HUES6 (cell line): ENCODE data around the gene CTU2.

Experiments used
- H3K27ac ChIP-seq: 2 replicates; pipeline ENCODE4 v1.7.0; 2013; ENCODE audit warnings: low read depth, mild to moderate bottlenecking, low read length, inconsistent platforms
- H3K27me3 ChIP-seq: 2 replicates; pipeline ENCODE4 v1.6.1; 2013; ENCODE audit warnings: low read length; ENCODE audit not compliant: control insufficient read depth, insufficient read depth
- H3K36me3 ChIP-seq: 2 replicates; pipeline ENCODE4 v1.6.1; 2013; ENCODE audit warnings: low read length; ENCODE audit not compliant: control insufficient read depth, insufficient read depth
- H3K4me1 ChIP-seq: 2 replicates; pipeline ENCODE4 v1.6.1; 2013; ENCODE audit warnings: low read length; ENCODE audit not compliant: control insufficient read depth, insufficient read depth
- H3K4me3 ChIP-seq: 2 replicates; pipeline ENCODE4 v1.5.1; 2013; ENCODE audit warnings: low read depth, low read length
- H3K9ac ChIP-seq: one replicate; pipeline ENCODE4 v1.6.1; 2013; ENCODE audit warnings: mild to moderate bottlenecking, low read length
- H3K9me3 ChIP-seq: 2 replicates; pipeline ENCODE4 v1.6.1; 2013; ENCODE audit warnings: low read depth, low read length; ENCODE audit not compliant: control insufficient read depth, insufficient read depth

The CTU2 gene

GRCh38 chr16:88705801-88706228, 488 bp upstream of the CTU2 start:
- no peaks in the 10 kb centered on the region for H3K27me3 ChIP-seq
- peak overlapping the region; percentile 97 for H3K4me3 ChIP-seq
- no peaks in the 10 kb centered on the region for H3K9me3 ChIP-seq
- no peak overlapping the region for H3K27ac ChIP-seq
- peaks cover 11% of the 10 kb centered on the region for H3K36me3 ChIP-seq
- peaks cover 9% of the 10 kb centered on the region for H3K4me1 ChIP-seq
- H3K9ac ChIP-seq = peak overlapping the region; percentile 66

- Histone ChIP-seq H3K9ac (peak overlapping the region; percentile 88), H3K4me3 (peak overlapping the region; percentile 97), H3K27ac (0 out of 2 replicates have a peak overlapping the region, but pooled peaks have one; percentile 42)
Observed at GRCh38 chr16:88706965-88707826, 893 bp downstream of the CTU2 start.

GRCh38 chr16:88710556-88710955, 4.3 kb downstream of the CTU2 start:
- Histone ChIP-seq H3K36me3 (peaks cover 29% of the 10 kb centered on the region), H3K9ac (peak overlapping the region; percentile 16), H3K4me1 (peaks cover 6% of the 10 kb centered on the region), H3K9me3 (no peaks in the 10 kb centered on the region), H3K27me3 (no peaks in the 10 kb centered on the region), H3K27ac (no peak overlapping the region), H3K4me3 (no peak overlapping the region)

More at GRCh38 chr16:88706965-88707826, 893 bp downstream of the CTU2 start:
- H3K9me3 ChIP-seq = no peaks in the 10 kb centered on the region
- H3K27me3 ChIP-seq = no peaks in the 10 kb centered on the region
- H3K36me3 ChIP-seq = peaks cover 10% of the 10 kb centered on the region; the same call in 1 of the 2 replicates
- H3K4me1 ChIP-seq = peaks cover 9% of the 10 kb centered on the region

GRCh38 chr16:88711750-88712340, 5.5 kb downstream of the CTU2 start:
- Histone ChIP-seq H3K4me1 (peaks cover 6% of the 10 kb centered on the region), H3K9me3 (no peaks in the 10 kb centered on the region), H3K36me3 (peaks cover 42% of the 10 kb centered on the region), H3K4me3 (no peak overlapping the region), H3K27ac (no peak overlapping the region), H3K27me3 (no peaks in the 10 kb centered on the region), H3K9ac (no peak overlapping the region)

- H3K27ac ChIP-seq = no peak overlapping the region
- H3K9ac ChIP-seq = no peak overlapping the region
- H3K4me3 ChIP-seq = no peak overlapping the region
- no peaks in the 10 kb centered on the region for H3K9me3 ChIP-seq
- H3K27me3 ChIP-seq = no peaks in the 10 kb centered on the region
- peaks cover under 1% of the 10 kb centered on the region for H3K4me1 ChIP-seq
- peaks cover 48% of the 10 kb centered on the region for H3K36me3 ChIP-seq
Observed at GRCh38 chr16:88712362-88712979, 6.2 kb downstream of the CTU2 start.

- Histone ChIP-seq H3K27ac (no peak overlapping the region), H3K4me3 (no peak overlapping the region), H3K36me3 (peaks cover 52% of the 10 kb centered on the region), H3K4me1 (no peaks in the 10 kb centered on the region), H3K9me3 (no peaks in the 10 kb centered on the region), H3K9ac (no peak overlapping the region), H3K27me3 (no peaks in the 10 kb centered on the region)
Observed at GRCh38 chr16:88713054-88713453, 6.8 kb downstream of the CTU2 start.

- Histone ChIP-seq H3K4me3 (no peak overlapping the region), H3K9me3 (no peaks in the 10 kb centered on the region), H3K4me1 (no peaks in the 10 kb centered on the region), H3K9ac (no peak overlapping the region), H3K27me3 (no peaks in the 10 kb centered on the region), H3K27ac (no peak overlapping the region), H3K36me3 (peaks cover 53% of the 10 kb centered on the region)
Observed at GRCh38 chr16:88713568-88714419, 7.5 kb downstream of the CTU2 start.

- no peaks in the 10 kb centered on the region for H3K9me3 ChIP-seq
- no peak overlapping the region for H3K4me3 ChIP-seq
- H3K9ac ChIP-seq = no peak overlapping the region
- H3K27me3 ChIP-seq = no peaks in the 10 kb centered on the region
- peaks cover 61% of the 10 kb centered on the region for H3K36me3 ChIP-seq
- H3K4me1 ChIP-seq = no peaks in the 10 kb centered on the region
- no peak overlapping the region for H3K27ac ChIP-seq
Observed at GRCh38 chr16:88714420-88715302, 8.4 kb downstream of the CTU2 start.

- H3K36me3 ChIP-seq = peaks cover 68% of the 10 kb centered on the region
- no peaks in the 10 kb centered on the region for H3K27me3 ChIP-seq
- H3K4me1 ChIP-seq = no peaks in the 10 kb centered on the region
- H3K9me3 ChIP-seq = no peaks in the 10 kb centered on the region
- no peak overlapping the region for H3K27ac ChIP-seq
- H3K9ac ChIP-seq = no peak overlapping the region
- no peak overlapping the region for H3K4me3 ChIP-seq
Observed at GRCh38 chr16:88715312-88716190, 9.2 kb downstream of the CTU2 start.
